PFSK-1 (cell line): Measurements from ENCODE around the gene SBF1.

Experiments
- POLR2AphosphoS5 ChIP-seq: IDR thresholded peaks from 2 replicates; pipeline ENCODE4 v1.6.1; 2012; ENCODE audit warnings: low read depth, mild to moderate bottlenecking, control low read depth, low read length, moderate library complexity
- SIN3A ChIP-seq: IDR thresholded peaks from 2 replicates; pipeline ENCODE4 v1.6.1; 2012; ENCODE audit warnings: mild to moderate bottlenecking, low read length, moderate library complexity, borderline replicate concordance; ENCODE audit not compliant: insufficient read depth

- TF ChIP-seq SIN3A, result no peak
- no peak for TF ChIP-seq POLR2AphosphoS5
Measured at GRCh38 chr22:50502096-50502495, 27.3 kb upstream of the SBF1 start.
